ENCODE data around the gene LYSET.
"Not testable (repeated sequence)": the region's sequence is repeated elsewhere in the genome, so short reads cannot be mapped to it uniquely, and the experiment has no call there.

Gene LYSET

DNA sequence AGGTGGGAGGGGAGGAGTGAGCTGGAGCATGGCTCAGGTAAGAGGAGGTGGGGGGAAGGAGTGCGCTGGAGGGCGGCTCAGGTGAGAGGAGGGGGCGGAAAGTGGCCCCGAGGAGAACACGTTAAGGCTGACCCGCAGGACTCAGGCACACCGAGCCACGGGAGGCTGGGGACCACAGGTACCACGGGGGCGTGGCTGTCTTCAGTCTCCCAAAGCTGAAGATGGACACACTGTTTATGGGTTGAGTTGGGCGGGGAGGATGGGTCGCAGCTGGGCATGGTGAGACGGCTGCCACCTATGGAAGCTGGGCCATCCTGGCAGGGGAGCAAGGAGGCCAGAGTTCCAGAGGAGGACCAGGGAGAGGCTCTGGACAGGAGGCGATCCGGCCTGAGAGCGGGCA is 45.4 kb downstream of the LYSET start:
- no peaks in the 10 kb centered on the region for H3K4me1 ChIP-seq (ENCODE audit: control insufficient read depth, insufficient read depth, low read length)
- H3K9me3 ChIP-seq (ENCODE audit: control insufficient read depth, insufficient read depth, low read length), result no peaks in the 10 kb centered on the region
- H3K36me3 ChIP-seq (ENCODE audit: control insufficient read depth, insufficient read depth, low read length), result peaks cover 29% of the 10 kb centered on the region
- no peak overlapping the region for H3K4me3 ChIP-seq (ENCODE audit: low read depth, low read length)
- no peaks in the 10 kb centered on the region for H3K27me3 ChIP-seq (ENCODE audit: control insufficient read depth, insufficient read depth, low read length)
- H3K9ac ChIP-seq (ENCODE audit: low read depth, low read length), result no peak overlapping the region
- no peak overlapping the region for H3K27ac ChIP-seq (ENCODE audit: low read depth, low read length)

DNA sequence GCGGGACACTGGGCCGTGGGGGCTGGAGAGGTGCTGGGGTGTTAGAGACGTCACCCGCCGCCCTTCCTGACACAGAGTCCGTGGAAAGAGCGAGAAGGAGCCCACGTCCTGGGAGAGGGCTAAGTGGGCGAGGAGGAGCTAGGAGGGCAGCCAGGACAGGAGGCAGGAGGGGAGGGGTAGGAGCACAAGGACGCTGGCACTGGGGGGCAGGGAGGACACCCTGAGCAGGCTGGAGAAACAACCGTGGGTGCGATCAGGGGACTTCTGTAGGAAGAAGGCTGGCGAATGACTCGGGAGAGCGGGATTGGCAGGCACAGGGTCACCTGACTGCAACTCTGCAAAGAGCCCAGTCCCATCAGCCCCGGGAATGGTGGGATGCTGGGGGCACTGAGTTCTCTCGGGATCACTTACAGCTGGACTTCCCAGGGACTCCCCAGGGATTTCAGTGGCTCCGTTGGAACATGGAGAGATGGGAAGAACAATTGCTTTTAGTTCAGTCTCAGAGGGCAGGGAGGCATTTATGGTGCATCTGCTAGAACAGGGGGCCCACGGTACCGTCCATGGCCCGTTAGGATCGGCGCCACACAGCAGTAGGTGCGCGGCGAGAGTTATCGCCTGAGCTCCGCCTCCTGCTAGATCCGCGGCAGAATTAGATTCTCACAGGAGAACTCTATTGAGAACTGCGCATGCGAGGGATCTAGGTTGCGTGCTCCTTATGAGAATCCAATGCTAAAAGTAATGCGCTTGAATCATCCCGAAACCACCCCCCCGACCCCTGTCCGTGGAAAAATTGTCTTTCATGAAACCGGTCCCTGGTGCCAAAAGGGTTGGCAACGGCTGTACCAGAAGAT is 46.2 kb downstream of the LYSET start:
- Histone ChIP-seq H3K36me3 (ENCODE audit: control insufficient read depth, insufficient read depth, low read length) (peaks cover 23% of the 10 kb centered on the region), H3K27me3 (ENCODE audit: control insufficient read depth, insufficient read depth, low read length) (no peaks in the 10 kb centered on the region), H3K9ac (ENCODE audit: low read depth, low read length) (no peak overlapping the region), H3K9me3 (ENCODE audit: control insufficient read depth, insufficient read depth, low read length) (no peaks in the 10 kb centered on the region), H3K4me3 (ENCODE audit: low read depth, low read length) (no peak overlapping the region), H3K27ac (ENCODE audit: low read depth, low read length) (no peak overlapping the region), H3K4me1 (ENCODE audit: control insufficient read depth, insufficient read depth, low read length) (no peaks in the 10 kb centered on the region)

DNA sequence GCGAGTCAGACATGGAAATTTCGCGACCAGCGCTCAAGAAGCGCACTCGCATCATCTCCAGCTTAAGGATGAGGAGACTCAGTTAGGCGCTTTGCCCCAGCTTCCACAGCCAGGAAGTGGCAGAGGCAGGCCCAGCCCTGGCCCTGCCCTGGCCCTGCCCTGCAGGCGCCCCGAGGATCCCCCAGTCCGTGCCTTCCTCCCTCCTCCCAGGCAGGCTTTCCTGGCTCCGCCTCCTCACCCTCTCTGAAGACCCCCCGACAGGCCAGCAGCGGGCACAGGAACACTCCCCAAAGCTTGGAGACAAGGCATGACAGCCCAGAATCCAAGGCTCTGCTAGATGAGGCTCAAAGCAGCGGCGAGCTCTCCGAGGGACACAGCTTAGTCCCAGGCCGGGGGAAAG is 47.0 kb downstream of the LYSET start:
- no peak overlapping the region for H3K27ac ChIP-seq (ENCODE audit: low read depth, low read length)
- no peaks in the 10 kb centered on the region for H3K27me3 ChIP-seq (ENCODE audit: control insufficient read depth, insufficient read depth, low read length)
- H3K4me3 ChIP-seq (ENCODE audit: low read depth, low read length), result no peak overlapping the region
- H3K36me3 ChIP-seq (ENCODE audit: control insufficient read depth, insufficient read depth, low read length), result peaks cover 18% of the 10 kb centered on the region
- no peaks in the 10 kb centered on the region for H3K4me1 ChIP-seq (ENCODE audit: control insufficient read depth, insufficient read depth, low read length)
- no peaks in the 10 kb centered on the region for H3K9me3 ChIP-seq (ENCODE audit: control insufficient read depth, insufficient read depth, low read length)
- H3K9ac ChIP-seq (ENCODE audit: low read depth, low read length), result no peak overlapping the region

DNA sequence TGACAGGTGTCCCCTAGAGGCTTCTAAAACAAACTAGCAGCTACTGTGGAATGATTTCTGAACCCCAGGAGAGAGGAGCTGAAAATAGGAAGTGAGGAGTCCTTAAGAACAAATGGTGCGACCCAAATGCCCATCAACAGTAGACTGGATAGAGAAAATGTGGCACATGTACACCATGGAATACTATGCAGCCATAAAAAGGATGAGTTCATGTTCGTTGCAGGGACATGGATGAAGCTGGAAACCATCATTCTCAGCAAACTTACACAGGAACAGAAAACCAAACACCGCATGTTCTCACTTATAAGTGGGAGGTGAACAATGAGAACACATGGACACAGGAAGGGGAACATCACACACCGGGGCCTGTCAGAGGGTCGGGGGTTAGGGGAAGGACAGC is 48.0 kb downstream of the LYSET start:
- not testable (repeated sequence) for H3K4me3 ChIP-seq (ENCODE audit: low read depth, low read length); H3K27me3 ChIP-seq (ENCODE audit: control insufficient read depth, insufficient read depth, low read length); H3K9me3 ChIP-seq (ENCODE audit: control insufficient read depth, insufficient read depth, low read length); H3K4me1 ChIP-seq (ENCODE audit: control insufficient read depth, insufficient read depth, low read length); H3K9ac ChIP-seq (ENCODE audit: low read depth, low read length); H3K27ac ChIP-seq (ENCODE audit: low read depth, low read length); H3K36me3 ChIP-seq (ENCODE audit: control insufficient read depth, insufficient read depth, low read length)

DNA sequence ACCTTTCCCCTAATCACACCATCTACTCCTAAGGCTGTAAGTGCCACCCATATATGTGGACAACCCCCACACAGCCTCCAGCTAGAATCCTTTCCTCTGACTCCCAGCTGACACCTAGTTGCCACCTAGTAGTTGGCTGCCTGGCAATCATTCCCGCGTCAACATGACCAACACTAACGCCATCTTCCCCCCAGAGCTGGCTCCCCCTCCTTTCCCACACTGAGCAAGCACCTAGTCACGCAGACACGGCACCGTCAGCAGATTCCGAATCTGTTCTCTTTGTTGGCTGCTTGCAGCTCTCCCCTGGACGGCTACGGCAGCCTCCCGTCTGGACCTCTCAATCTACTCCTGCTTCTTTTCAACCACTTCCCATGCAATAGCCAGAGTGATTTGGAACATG is 49.7 kb downstream of the LYSET start:
- Histone ChIP-seq H3K27ac (ENCODE audit: low read depth, low read length) (no peak overlapping the region), H3K9me3 (ENCODE audit: control insufficient read depth, insufficient read depth, low read length) (no peaks in the 10 kb centered on the region), H3K4me3 (ENCODE audit: low read depth, low read length) (no peak overlapping the region), H3K27me3 (ENCODE audit: control insufficient read depth, insufficient read depth, low read length) (no peaks in the 10 kb centered on the region), H3K9ac (ENCODE audit: low read depth, low read length) (no peak overlapping the region), H3K4me1 (ENCODE audit: control insufficient read depth, insufficient read depth, low read length) (no peaks in the 10 kb centered on the region), H3K36me3 (ENCODE audit: control insufficient read depth, insufficient read depth, low read length) (no peaks in the 10 kb centered on the region)

Measured in HUES48 (cell line).